Esophagus muscularis mucosa (tissue), 4 donors: Measurements from ENCODE around the gene MPC1. TPM values are rescaled to one million over a fixed set of nuclear protein-coding genes. Genes with fewer than 3 reads are reported as not detected.
"Not testable (repeated sequence)": the region's sequence is repeated elsewhere in the genome, so short reads cannot be mapped to it uniquely, and the experiment has no call there.

Experiments used
- DNase-seq: peaks from one replicate; pipeline ENCODE4 v3.0.0-alpha.2; 2017; ENCODE audit errors: extremely low spot score
- H3K27ac ChIP-seq, 4 donors: fragments of 200-600 bp; sonication (generic); replicated peaks in 1 of 4; 1 replicate in 3 of 4; 2 replicates in 1 of 4; pipeline ENCODE4 v1.5.1; 2016 to 2019; ENCODE audit warnings: mild to moderate bottlenecking in 1 of 4
- H3K27me3 ChIP-seq, 4 donors: fragments of 200-600 bp; sonication (generic); one replicate each; pipeline versions ENCODE4 v1.5.1 to v1.6.0; 2016 to 2019
- H3K36me3 ChIP-seq, 4 donors: fragments of 200-600 bp; sonication (generic); one replicate each; pipeline ENCODE4 v1.5.1; 2016 to 2019
- H3K4me1 ChIP-seq, 4 donors: fragments of 200-600 bp; sonication (generic); one replicate each; pipeline ENCODE4 v1.5.1; 2016 to 2019
- H3K4me3 ChIP-seq, 4 donors: fragments of 200-600 bp; sonication (generic); 1 replicate in 2 of 4; 2 replicates in 2 of 4; pipeline ENCODE4 v1.5.1; 2016 to 2019; ENCODE audit warnings: mild to moderate bottlenecking in 4 of 4, moderate library complexity in 1 of 4
- H3K9me3 ChIP-seq, 4 donors: fragments of 200-600 bp; sonication (generic); 1 replicate in 3 of 4; 2 replicates in 1 of 4; pipeline ENCODE4 v1.5.1; 2016 to 2019
- CTCF ChIP-seq, 3 experiments: fragments of 200-600 bp in 2 of 3; fragments of 450-650 bp in 1 of 3; sonication (generic) in 2 of 3; IDR thresholded peaks; one replicate each; pipeline ENCODE4 v1.5.1; 2017 to 2019; ENCODE audit warnings: antibody characterized with exemption in 3 of 3, mild to moderate bottlenecking in 2 of 3, moderate library complexity in 1 of 3
- EP300 ChIP-seq: sonication (generic); formaldehyde crosslinking; IDR thresholded peaks from one replicate; pipeline ENCODE4 v1.6.1; 2017; ENCODE audit warnings: antibody characterized with exemption
- POLR2A ChIP-seq: fragments of 450-650 bp; IDR thresholded peaks from one replicate; pipeline ENCODE4 v1.6.1; 2017; ENCODE audit warnings: antibody characterized with exemption, moderate library complexity, mild to moderate bottlenecking, low read depth
- POLR2AphosphoS5 ChIP-seq, 2 donors: sonication (generic); formaldehyde crosslinking; IDR thresholded peaks; one replicate each; pipeline ENCODE4 v1.6.1; 2017; ENCODE audit warnings: antibody characterized with exemption in 2 of 2
- WGBS: methylation state at CpG from one replicate; pipeline ENCODE4 v1.1.5; 2018; 5-methylcytosine and 5-hydroxymethylcytosine counted together
- intact Hi-C: fragments of 100-400 bp; cut with DNase I; formaldehyde crosslinking; loops from one replicate; pipeline ENCODE4 v1.15.1; 2023
- total RNA-seq, 4 donors: library from RNA; depleted of rRNA; stranded (reverse); fragments of >200 nt; gene quantifications; one replicate each; pipeline versions ENCODE4 v1.1.0 to v1.2.1, GENCODE V29; 2016

MPC1 gene
- total RNA-seq, 4 donors from 2014 or later = 54.7 to 68.1 (median 63.1) TPM

GRCh38 chr6:166383802-166384363 is 1.1 kb upstream of the MPC1 start:
- intact Hi-C loops = loop anchor here (2.0 kb wide), 1 partner anchor 41 kb away; the partner anchor contains the start of gene SFT2D1
- DNase-seq, H3K9me3 ChIP-seq, H3K36me3 ChIP-seq, H3K27me3 ChIP-seq: not testable (repeated sequence)
- peak in 1 of 3 experiments; percentile 34 for TF ChIP-seq CTCF (IDR thresholded peaks at IDR 0.05)
- Histone ChIP-seq H3K4me3 (peak overlapping the region; percentile 81 to 96 (median 82)), H3K27ac (peak overlapping the region; percentile 91 to 94 (median 92)), H3K4me1 (peaks cover 14 to 36% (median 24%) of the 10 kb centered on the region in 4 donors)
- WGBS = 21% methylated on average over 22 of the region's 22 CpGs

DNA sequence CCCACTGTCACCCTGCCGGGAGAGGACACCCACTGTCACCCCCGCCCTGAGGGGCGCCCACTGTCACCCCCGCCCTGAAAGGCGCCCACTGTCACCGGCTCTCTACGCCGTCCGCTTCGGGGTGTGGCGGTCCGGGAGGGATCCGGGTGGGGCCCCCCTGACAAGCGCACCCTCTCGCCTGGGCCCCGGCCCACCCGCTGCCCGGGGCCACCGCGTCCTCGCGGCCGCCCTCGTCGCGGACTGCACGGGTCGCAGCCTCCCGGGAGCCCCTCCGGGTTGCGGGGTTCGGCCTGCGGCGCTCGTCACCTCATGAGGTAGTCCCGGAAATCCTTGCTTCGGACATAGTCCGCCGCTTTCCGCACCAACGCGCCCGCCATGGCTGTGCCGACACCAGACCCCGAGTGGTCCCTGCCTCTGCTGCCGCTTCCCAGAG is 224 bp downstream of the MPC1 start:
- intact Hi-C loops = no loop called here
- WGBS = under 1% methylated on average over 25 of the region's 46 CpGs
- TF ChIP-seq CTCF (IDR thresholded peaks at IDR 0.05) = no peak
- TF ChIP-seq POLR2A = no peak
- no peak for TF ChIP-seq EP300
- no peak for TF ChIP-seq POLR2AphosphoS5 (IDR thresholded peaks at IDR 0.05)
- peak overlapping the region; percentile 91 to 94 (median 92) for H3K27ac ChIP-seq
- DNase-seq = no peak
- no peaks in the 10 kb centered on the region for H3K9me3 ChIP-seq
- peaks cover 14 to 36% (median 24%) of the 10 kb centered on the region in 4 donors for H3K4me1 ChIP-seq
- no peaks in the 10 kb centered on the region for H3K36me3 ChIP-seq
- H3K27me3 ChIP-seq = no peaks in the 10 kb centered on the region
- H3K4me3 ChIP-seq = peak overlapping the region; percentile 81 to 96 (median 82)

DNA sequence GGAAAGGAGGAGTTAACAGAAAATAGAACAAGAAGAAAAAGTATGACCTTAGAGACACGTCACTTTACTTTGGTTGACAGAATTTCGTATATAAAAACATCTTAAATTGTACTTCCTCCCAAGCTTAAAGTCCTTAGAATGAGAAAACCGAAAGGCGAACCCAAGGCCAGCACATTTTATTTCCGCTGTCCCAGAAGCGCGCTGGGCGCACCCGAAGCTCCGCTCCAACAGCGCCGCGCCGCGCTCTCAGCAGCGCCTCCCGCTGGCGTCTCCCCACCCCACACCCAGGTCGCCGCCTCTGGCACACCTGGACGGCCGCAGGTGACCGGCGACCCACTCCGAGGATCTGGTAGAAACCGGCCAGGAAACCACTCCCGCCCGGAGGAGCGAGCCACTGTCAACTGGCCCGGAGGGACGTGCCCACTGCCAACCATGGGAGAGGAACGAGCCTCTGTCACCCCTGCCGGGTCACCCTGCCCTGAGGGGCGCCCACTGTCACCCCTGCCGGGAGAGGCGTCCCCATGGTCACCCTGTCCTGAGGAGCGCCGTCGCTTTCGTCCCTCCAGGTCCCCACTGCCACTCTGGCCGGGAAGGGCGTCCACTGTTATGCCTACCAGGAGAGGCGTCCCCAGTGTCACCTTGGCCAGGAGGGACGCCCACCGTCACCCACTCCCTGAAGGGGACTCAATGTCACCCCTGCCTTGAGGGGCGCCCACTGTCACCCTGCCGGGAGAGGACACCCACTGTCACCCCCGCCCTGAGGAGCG is 824 bp downstream of the MPC1 start:
- TF ChIP-seq EP300 (no peak), POLR2AphosphoS5 (IDR thresholded peaks at IDR 0.05) (peak; percentile 52 to 77), POLR2A (no peak), CTCF (IDR thresholded peaks at IDR 0.05) (peak; percentile 78 to 81 (median 80))
- intact Hi-C loops = no loop called here
- Histone ChIP-seq H3K9me3 (no peaks in the 10 kb centered on the region), H3K36me3 (no peaks in the 10 kb centered on the region), H3K27ac (peak overlapping the region; percentile 91 to 94 (median 92)), H3K4me3 (peak overlapping the region; percentile 81 to 96 (median 82)), H3K27me3 (no peaks in the 10 kb centered on the region), H3K4me1 (peaks cover 14 to 36% (median 24%) of the 10 kb centered on the region in 4 donors)
- no peak for DNase-seq
- under 1% methylated on average over 14 of the region's 49 CpGs for WGBS

DNA sequence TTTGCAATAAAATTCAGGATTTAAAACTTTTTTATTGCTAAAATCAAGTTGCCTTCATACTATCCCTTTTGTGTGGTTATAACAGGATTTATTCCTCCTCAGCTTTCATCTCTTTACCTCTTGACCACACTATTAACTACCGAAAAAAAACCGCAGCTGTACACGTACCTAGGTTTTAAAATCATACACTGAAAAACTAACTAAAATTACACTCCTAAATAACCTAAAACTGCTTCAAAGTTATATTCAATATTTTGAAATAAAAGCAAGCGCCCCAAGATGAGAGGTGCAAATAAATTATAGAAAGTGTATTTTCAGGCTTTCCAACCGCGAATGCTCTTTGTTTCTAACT is 1.4 kb downstream of the MPC1 start:
- H3K9me3 ChIP-seq = no peaks in the 10 kb centered on the region
- no peaks in the 10 kb centered on the region for H3K27me3 ChIP-seq
- WGBS = 48% methylated on average over 6 of the region's 6 CpGs
- H3K4me3 ChIP-seq = peak overlapping the region; percentile 81 to 96 (median 82)
- no peaks in the 10 kb centered on the region for H3K36me3 ChIP-seq
- H3K4me1 ChIP-seq = peaks cover 14 to 36% (median 24%) of the 10 kb centered on the region in 4 donors
- intact Hi-C loops = no loop called here
- H3K27ac ChIP-seq = peak overlapping the region; percentile 91 to 94 (median 92)
- no peak for DNase-seq
- TF ChIP-seq EP300 = no peak
- TF ChIP-seq POLR2AphosphoS5 (IDR thresholded peaks at IDR 0.05) = no peak
- TF ChIP-seq POLR2A = no peak
- TF ChIP-seq CTCF (IDR thresholded peaks at IDR 0.05) = no peak
